ENCODE measurements around the gene ZSCAN10. TPM values are rescaled to one million over a fixed set of nuclear protein-coding genes. Genes with fewer than 3 reads are reported as not detected.

The ZSCAN10 gene
- total and polyA plus RNA-seq, 2 experiments from 2014 or later = 217 to 519 TPM

- no peak overlapping the region for H3K4me3 ChIP-seq
- Mint-ChIP-seq H3K36me3 (ENCODE audit: low read depth) (peaks cover 36% of the 10 kb centered on the region), H3K27ac (no peak overlapping the region), H3K4me1 (peaks cover 11% of the 10 kb centered on the region), H3K4me3 (no peak overlapping the region), H3K27me3 (ENCODE audit: insufficient read depth, low read depth, poor library complexity) (peaks cover 6% of the 10 kb centered on the region), H3K9me3 (peaks cover 2% of the 10 kb centered on the region; the same call in 1 of the 3 replicates)
- H3K27me3 ChIP-seq (ENCODE audit: insufficient read depth) = no peaks in the 10 kb centered on the region
- H3K9me2 ChIP-seq (ENCODE audit: insufficient read depth) = no peaks in the 10 kb centered on the region
- TF ChIP-seq REST (IDR thresholded peaks at IDR 0.05; ENCODE audit: unreplicated experiment) = no peak
- no peak for TF ChIP-seq ZNF462 (CRISPR knock-in tag; IDR thresholded peaks at IDR 0.05)
- no peak for TF ChIP-seq ZNF114 (CRISPR knock-in tag; IDR thresholded peaks at IDR 0.05)
- no peak for TF ChIP-seq EZH2 (IDR thresholded peaks at IDR 0.05; ENCODE audit: low read depth, unreplicated experiment)
- no peak for TF ChIP-seq JUNB (IDR thresholded peaks at IDR 0.05; ENCODE audit: unreplicated experiment)
- TF ChIP-seq ZNF331 (CRISPR knock-in tag; IDR thresholded peaks at IDR 0.05; ENCODE audit: low read depth) = no peak
- no peak for TF ChIP-seq NANOG (IDR thresholded peaks at IDR 0.05; ENCODE audit: borderline replicate concordance)
- no peak for TF ChIP-seq STAT1 (IDR thresholded peaks at IDR 0.05; ENCODE audit: unreplicated experiment)
- TF ChIP-seq CREB1 (CRISPR knock-in tag; IDR thresholded peaks at IDR 0.05; ENCODE audit: low read depth) = no peak
- no peak for TF ChIP-seq ETS1 (IDR thresholded peaks at IDR 0.05)
- no peak for TF ChIP-seq CTCF (conservative IDR thresholded peaks at IDR 0.05; ENCODE audit: low read depth in 2 of 2)
- no peak for ATAC-seq
- peaks cover 3% of the 10 kb centered on the region; the same call in 1 of the 2 replicates for H3K4me1 ChIP-seq (ENCODE audit: insufficient read depth)
- 0 out of 2 replicates have a peak, but pooled peaks cover 6% of the 10 kb centered on the region for H3K79me2 ChIP-seq (replicated peaks; ENCODE audit: insufficient read depth)
- no peak overlapping the region for H3K27ac ChIP-seq (ENCODE audit: low read depth)
- peaks cover 4% of the 10 kb centered on the region; the same call in 1 of the 2 replicates for H4K20me1 ChIP-seq (replicated peaks; ENCODE audit: insufficient read depth)
- H2AFZ ChIP-seq = no peak overlapping the region
- H3F3A ChIP-seq (replicated peaks; ENCODE audit: low read depth) = peaks cover 14% of the 10 kb centered on the region
- no peak overlapping the region for H3K4me2 ChIP-seq
- H3K36me3 ChIP-seq (ENCODE audit: insufficient read depth) = peaks cover 9% of the 10 kb centered on the region; the same call in 1 of the 2 replicates
- no peak for DNase-seq (ENCODE audit: low spot score)
Measured at GRCh38 chr16:3119286-3119685, 20.2 kb upstream of the ZSCAN10 start.

All from GM23338 (cell line).